ENCODE results near the gene RPH3AL.

DNA sequence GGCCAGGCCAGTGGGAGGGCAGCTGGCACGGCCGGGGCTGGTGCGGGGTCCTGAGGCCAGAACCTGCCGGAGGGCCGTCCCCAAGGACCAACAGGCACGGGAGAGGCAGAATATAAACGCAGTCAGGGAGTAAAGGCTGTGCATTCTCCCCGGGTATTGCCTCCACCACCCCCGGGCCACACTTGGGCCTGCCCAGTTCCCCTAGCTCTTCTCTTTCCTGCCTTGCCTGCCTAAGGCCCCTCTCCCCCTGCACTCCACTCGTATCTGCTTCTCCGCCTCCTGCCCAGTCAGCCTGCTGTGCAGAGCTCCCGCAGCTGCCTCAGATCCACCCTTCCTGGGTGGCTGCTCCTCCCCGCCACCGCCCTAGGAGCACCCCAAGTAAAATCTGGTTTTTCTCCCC is 5.0 kb upstream of the RPH3AL start:
- TF ChIP-seq, protein P1, sequence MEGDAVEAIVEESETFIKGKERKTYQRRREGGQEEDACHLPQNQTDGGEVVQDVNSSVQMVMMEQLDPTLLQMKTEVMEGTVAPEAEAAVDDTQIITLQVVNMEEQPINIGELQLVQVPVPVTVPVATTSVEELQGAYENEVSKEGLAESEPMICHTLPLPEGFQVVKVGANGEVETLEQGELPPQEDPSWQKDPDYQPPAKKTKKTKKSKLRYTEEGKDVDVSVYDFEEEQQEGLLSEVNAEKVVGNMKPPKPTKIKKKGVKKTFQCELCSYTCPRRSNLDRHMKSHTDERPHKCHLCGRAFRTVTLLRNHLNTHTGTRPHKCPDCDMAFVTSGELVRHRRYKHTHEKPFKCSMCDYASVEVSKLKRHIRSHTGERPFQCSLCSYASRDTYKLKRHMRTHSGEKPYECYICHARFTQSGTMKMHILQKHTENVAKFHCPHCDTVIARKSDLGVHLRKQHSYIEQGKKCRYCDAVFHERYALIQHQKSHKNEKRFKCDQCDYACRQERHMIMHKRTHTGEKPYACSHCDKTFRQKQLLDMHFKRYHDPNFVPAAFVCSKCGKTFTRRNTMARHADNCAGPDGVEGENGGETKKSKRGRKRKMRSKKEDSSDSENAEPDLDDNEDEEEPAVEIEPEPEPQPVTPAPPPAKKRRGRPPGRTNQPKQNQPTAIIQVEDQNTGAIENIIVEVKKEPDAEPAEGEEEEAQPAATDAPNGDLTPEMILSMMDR (IDR thresholded peaks at IDR 0.05 in 4 of 5, conservative IDR thresholded peaks at IDR 0.05 in 1 of 5): no peak
- no peak for TF ChIP-seq POLR2A (IDR thresholded peaks at IDR 0.05)

Data from gastrocnemius medialis (tissue), 4 donors.